K562 (cell line): ENCODE data around the gene CALU. TPM values are rescaled to one million over a fixed set of nuclear protein-coding genes. Genes with fewer than 3 reads are reported as not detected.

ENCODE experiments used
- BRCA1 ChIP-seq, 2 experiments: fragments of 450-650 bp in 1 of 2; sonication (generic) in 1 of 2; formaldehyde crosslinking in 1 of 2; IDR thresholded peaks; 2 replicates each; pipeline versions ENCODE4 v1.5.0 to v1.6.1; 2017 to 2020; ENCODE audit warnings: mild to moderate bottlenecking in 1 of 2, missing genetic modification reagents in 1 of 2
- BRF1 ChIP-seq: IDR thresholded peaks from 3 replicates; pipeline ENCODE4 v1.6.1; 2011; ENCODE audit warnings: borderline replicate concordance, mild to moderate bottlenecking; ENCODE audit not compliant: insufficient read length; ENCODE audit errors: extremely low read depth
- CREB1 ChIP-seq, 2 experiments: sonication (generic) in 1 of 2; formaldehyde crosslinking in 1 of 2; IDR thresholded peaks; 2 replicates each; pipeline versions ENCODE4 v1.6.1 to v1.8.0; 2012 to 2022; ENCODE audit warnings: inconsistent platforms in 1 of 2, mild to moderate bottlenecking in 1 of 2, missing genetic modification reagents in 1 of 2, moderate library complexity in 1 of 2
- ERF ChIP-seq: fragments of 450-650 bp; formaldehyde crosslinking; IDR thresholded peaks from 2 replicates; pipeline ENCODE4 v1.4.0; 2020; ENCODE audit warnings: mild to moderate bottlenecking, mixed read lengths
- HDAC3 ChIP-seq: fragments of 450-650 bp; IDR thresholded peaks from 2 replicates; pipeline ENCODE4 v1.6.1; 2018; ENCODE audit warnings: borderline replicate concordance, mild to moderate bottlenecking, moderate library complexity; ENCODE audit not compliant: partially characterized antibody
- NFXL1 ChIP-seq: fragments of 450-650 bp; formaldehyde crosslinking; IDR thresholded peaks from 2 replicates; pipeline ENCODE4 v1.4.0; 2021; ENCODE audit warnings: mild to moderate bottlenecking
- NONO ChIP-seq, 2 experiments: fragments of 200-400 bp in 1 of 2; fragments of 450-650 bp in 1 of 2; formaldehyde crosslinking in 1 of 2; IDR thresholded peaks; 2 replicates each; pipeline ENCODE4 v1.6.1; 2017; ENCODE audit warnings: low read depth in 2 of 2, mild to moderate bottlenecking in 2 of 2, moderate library complexity in 2 of 2, low read length in 1 of 2
- PTRF ChIP-seq: fragments of 450-650 bp; IDR thresholded peaks from 2 replicates; pipeline ENCODE4 v1.6.1; 2016; ENCODE audit warnings: mild to moderate bottlenecking, missing genetic modification characterization, missing compliant biosample characterization
- RBBP5 ChIP-seq: fragments of 200-600 bp; sonication (generic); IDR thresholded peaks from 2 replicates; pipeline ENCODE4 v1.6.1; 2012; ENCODE audit warnings: borderline replicate concordance, mild to moderate bottlenecking, low read length, control low read depth, inconsistent platforms; ENCODE audit not compliant: insufficient read depth, poor library complexity, severe bottlenecking
- RBM39 ChIP-seq: fragments of 200-400 bp; formaldehyde crosslinking; optimal IDR thresholded peaks from 2 replicates; pipeline ENCODE3; 2018; ENCODE audit warnings: low read depth, low read length
- SRSF9 ChIP-seq: fragments of 200-400 bp; formaldehyde crosslinking; IDR thresholded peaks from 2 replicates; pipeline ENCODE4 v1.6.1; 2017; ENCODE audit warnings: low read depth, low read length, borderline replicate concordance
- XRCC3 ChIP-seq: fragments of 450-650 bp; IDR thresholded peaks from 2 replicates; pipeline ENCODE4 v1.6.1; 2017; ENCODE audit warnings: mild to moderate bottlenecking, moderate library complexity
- ZBTB1 ChIP-seq: sonication (generic); formaldehyde crosslinking; IDR thresholded peaks from 2 replicates; pipeline ENCODE4 v1.8.1; 2023; ENCODE audit warnings: missing genetic modification reagents, low read depth, mild to moderate bottlenecking, borderline replicate concordance
- ZNF436 ChIP-seq: fragments of 250-450, 450-650 bp; sonication (Bioruptor Pico); formaldehyde crosslinking; IDR thresholded peaks from 2 replicates; pipeline ENCODE4 v1.7.0; 2020; ENCODE audit warnings: mild to moderate bottlenecking
- polyA plus RNA-seq, 8 experiments: library from polyadenylated mRNA; depleted of rRNA in 4 of 8; stranded (reverse) in 5 of 8; unstranded in 3 of 8; fragments of >200 nt; fragmentation: Nextera tagmentation in 2 of 8; fragmentation: Illumina TruSeq in 1 of 8; extraction: Ambion mirVana in 2 of 8; extraction: Trizol in 1 of 8; gene quantifications; 2 replicates each; pipeline versions ENCODE4 v1.2.1 to v1.2.3, GENCODE V29; 2011 to 2014; ENCODE audit warnings: inconsistent platforms in 1 of 8, missing spikeins in 1 of 8
- total RNA-seq, 7 experiments: library from RNA; depleted of rRNA in 6 of 7; stranded (reverse); fragments of >200 nt in 6 of 7; fragmentation: Illumina TruSeq in 2 of 7; extraction: Trizol in 2 of 7; gene quantifications; 2 replicates each; pipeline versions ENCODE4 v1.2.1 to v1.2.3, GENCODE V29; 2011 to 2021; ENCODE audit warnings: low replicate concordance in 1 of 7
- TF ChIP-seq, protein P1 (sequence below), 2 experiments: fragments of 150-350 bp in 1 of 2; IDR thresholded peaks; 2 replicates each; pipeline ENCODE4 v1.6.1; 2012 to 2016; ENCODE audit warnings: low read depth in 2 of 2, low read length in 2 of 2, mild to moderate bottlenecking in 1 of 2, moderate library complexity in 1 of 2
- TF ChIP-seq, protein P2 (sequence below): sonication (generic); formaldehyde crosslinking; IDR thresholded peaks from 2 replicates; pipeline ENCODE4 v1.9.0; 2022; ENCODE audit warnings: mild to moderate bottlenecking, missing genetic modification reagents
- TF ChIP-seq, protein P3 (sequence below): fragments of 250-450 bp; sonication (Bioruptor Pico); IDR thresholded peaks from 2 replicates; pipeline ENCODE4 v1.8.0; 2022; ENCODE audit warnings: inconsistent platforms, mild to moderate bottlenecking, moderate library complexity, borderline replicate concordance
- TF ChIP-seq, protein P4 (sequence below): fragments of 450-650 bp; IDR thresholded peaks from one replicate; pipeline ENCODE4 v1.6.1; 2018; ENCODE audit warnings: mild to moderate bottlenecking, moderate library complexity; ENCODE audit not compliant: partially characterized antibody

Gene CALU
- total and polyA plus RNA-seq, 9 of the 15 experiments (the other 6 are each of a cell fraction or from before 2014, with no cell fraction given): 166 to 286 (median 215) TPM

DNA sequence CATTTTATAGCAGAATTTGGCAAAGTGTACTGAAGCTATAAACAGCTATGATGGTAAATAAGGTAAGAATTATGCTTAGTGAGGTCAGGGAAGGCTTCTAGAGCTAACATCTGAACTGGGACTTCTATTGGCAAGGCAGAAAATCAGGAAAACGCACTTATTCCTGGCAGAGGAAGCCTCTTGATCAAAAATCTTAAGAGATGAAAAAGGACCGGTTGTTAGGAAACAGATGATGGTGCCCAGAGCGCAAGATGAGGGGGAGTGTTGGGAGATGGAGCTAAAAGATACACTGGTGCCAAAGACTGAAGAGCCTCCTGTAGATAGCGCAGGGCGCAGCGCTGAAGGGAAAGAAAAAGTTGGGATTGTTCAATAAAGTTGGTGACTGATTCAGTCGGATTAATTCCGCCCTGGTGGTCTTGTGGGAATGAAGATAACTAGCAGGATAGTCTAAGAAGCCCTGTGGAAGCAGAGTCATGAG lies 550 bp upstream of the CALU start (continued):
- TF ChIP-seq, protein P1, sequence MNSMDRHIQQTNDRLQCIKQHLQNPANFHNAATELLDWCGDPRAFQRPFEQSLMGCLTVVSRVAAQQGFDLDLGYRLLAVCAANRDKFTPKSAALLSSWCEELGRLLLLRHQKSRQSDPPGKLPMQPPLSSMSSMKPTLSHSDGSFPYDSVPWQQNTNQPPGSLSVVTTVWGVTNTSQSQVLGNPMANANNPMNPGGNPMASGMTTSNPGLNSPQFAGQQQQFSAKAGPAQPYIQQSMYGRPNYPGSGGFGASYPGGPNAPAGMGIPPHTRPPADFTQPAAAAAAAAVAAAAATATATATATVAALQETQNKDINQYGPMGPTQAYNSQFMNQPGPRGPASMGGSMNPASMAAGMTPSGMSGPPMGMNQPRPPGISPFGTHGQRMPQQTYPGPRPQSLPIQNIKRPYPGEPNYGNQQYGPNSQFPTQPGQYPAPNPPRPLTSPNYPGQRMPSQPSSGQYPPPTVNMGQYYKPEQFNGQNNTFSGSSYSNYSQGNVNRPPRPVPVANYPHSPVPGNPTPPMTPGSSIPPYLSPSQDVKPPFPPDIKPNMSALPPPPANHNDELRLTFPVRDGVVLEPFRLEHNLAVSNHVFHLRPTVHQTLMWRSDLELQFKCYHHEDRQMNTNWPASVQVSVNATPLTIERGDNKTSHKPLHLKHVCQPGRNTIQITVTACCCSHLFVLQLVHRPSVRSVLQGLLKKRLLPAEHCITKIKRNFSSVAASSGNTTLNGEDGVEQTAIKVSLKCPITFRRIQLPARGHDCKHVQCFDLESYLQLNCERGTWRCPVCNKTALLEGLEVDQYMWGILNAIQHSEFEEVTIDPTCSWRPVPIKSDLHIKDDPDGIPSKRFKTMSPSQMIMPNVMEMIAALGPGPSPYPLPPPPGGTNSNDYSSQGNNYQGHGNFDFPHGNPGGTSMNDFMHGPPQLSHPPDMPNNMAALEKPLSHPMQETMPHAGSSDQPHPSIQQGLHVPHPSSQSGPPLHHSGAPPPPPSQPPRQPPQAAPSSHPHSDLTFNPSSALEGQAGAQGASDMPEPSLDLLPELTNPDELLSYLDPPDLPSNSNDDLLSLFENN (IDR thresholded peaks at IDR 0.05; ENCODE audit: low read depth in 2 of 2, low read length in 2 of 2): no peak
- TF ChIP-seq ZNF436 (CRISPR knock-in tag): no peak
- no peak for TF ChIP-seq BRCA1 (IDR thresholded peaks at IDR 0.05)
- TF ChIP-seq BRCA1 (CRISPR knock-in tag; IDR thresholded peaks at IDR 0.05): no peak
- no peak; a peak in 1 of 4 replicates for TF ChIP-seq NONO (IDR thresholded peaks at IDR 0.05; ENCODE audit: low read depth in 2 of 2, low read length in 1 of 2)
- TF ChIP-seq XRCC3: no peak
- no peak for TF ChIP-seq CREB1 (IDR thresholded peaks at IDR 0.05)
- no peak for TF ChIP-seq CREB1 (CRISPR knock-in tag; IDR thresholded peaks at IDR 0.05)
- no peak for TF ChIP-seq BRF1
- TF ChIP-seq, protein P2, sequence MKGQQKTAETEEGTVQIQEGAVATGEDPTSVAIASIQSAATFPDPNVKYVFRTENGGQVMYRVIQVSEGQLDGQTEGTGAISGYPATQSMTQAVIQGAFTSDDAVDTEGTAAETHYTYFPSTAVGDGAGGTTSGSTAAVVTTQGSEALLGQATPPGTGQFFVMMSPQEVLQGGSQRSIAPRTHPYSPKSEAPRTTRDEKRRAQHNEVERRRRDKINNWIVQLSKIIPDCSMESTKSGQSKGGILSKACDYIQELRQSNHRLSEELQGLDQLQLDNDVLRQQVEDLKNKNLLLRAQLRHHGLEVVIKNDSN (CRISPR knock-in tag): no peak
- TF ChIP-seq, protein P3, sequence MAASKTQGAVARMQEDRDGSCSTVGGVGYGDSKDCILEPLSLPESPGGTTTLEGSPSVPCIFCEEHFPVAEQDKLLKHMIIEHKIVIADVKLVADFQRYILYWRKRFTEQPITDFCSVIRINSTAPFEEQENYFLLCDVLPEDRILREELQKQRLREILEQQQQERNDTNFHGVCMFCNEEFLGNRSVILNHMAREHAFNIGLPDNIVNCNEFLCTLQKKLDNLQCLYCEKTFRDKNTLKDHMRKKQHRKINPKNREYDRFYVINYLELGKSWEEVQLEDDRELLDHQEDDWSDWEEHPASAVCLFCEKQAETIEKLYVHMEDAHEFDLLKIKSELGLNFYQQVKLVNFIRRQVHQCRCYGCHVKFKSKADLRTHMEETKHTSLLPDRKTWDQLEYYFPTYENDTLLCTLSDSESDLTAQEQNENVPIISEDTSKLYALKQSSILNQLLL (CRISPR knock-in tag): no peak
- peak; percentile 57 for TF ChIP-seq HDAC3
- no peak for TF ChIP-seq ERF
- TF ChIP-seq SRSF9: no peak
- TF ChIP-seq ZBTB1 (CRISPR knock-in tag): no peak; the same call in 1 of the 2 replicates
- peak; percentile 62 for TF ChIP-seq RBM39
- TF ChIP-seq, protein P4, sequence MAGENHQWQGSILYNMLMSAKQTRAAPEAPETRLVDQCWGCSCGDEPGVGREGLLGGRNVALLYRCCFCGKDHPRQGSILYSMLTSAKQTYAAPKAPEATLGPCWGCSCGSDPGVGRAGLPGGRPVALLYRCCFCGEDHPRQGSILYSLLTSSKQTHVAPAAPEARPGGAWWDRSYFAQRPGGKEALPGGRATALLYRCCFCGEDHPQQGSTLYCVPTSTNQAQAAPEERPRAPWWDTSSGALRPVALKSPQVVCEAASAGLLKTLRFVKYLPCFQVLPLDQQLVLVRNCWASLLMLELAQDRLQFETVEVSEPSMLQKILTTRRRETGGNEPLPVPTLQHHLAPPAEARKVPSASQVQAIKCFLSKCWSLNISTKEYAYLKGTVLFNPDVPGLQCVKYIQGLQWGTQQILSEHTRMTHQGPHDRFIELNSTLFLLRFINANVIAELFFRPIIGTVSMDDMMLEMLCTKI: no peak
- no peak; the same call in 1 of the 2 replicates for TF ChIP-seq PTRF (tag)
- no peak for TF ChIP-seq RBBP5
- no peak for TF ChIP-seq NFXL1 (CRISPR knock-in tag)
